Central memory CD4-positive, alpha-beta T cell (primary cell): ENCODE data around the gene RHEBL1.

Experiments used
- DNase-seq: peaks from one replicate; pipeline ENCODE4 v3.0.0; 2022

The RHEBL1 gene

GRCh38 chr12:49018261-49019119 lies 51.3 kb downstream of the RHEBL1 start, which contains the start of gene PRKAG1:
Gene PRKAG1 (minus strand): TSS chr12:49018776. CDS start chr12:49018740, 36 bp downstream.
- peak; percentile 99 for DNase-seq

DNA sequence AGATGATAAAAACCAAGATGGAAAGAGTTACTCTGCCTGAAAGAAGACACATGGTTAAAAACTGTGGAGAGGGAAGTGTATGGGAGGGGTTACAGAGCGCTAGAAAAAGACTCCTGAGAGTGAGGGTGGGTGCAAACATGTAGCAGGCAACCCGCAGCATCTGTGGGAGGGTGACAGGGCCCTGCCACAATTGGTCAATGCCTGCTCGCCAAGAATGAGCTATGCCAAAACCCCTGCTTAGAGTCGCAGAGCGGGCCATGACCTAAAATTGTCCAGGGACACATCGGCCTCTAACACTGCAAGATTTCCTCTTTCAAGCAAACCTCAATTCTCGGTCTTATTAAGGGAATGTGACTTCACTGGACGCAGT lies 51.9 kb downstream of the RHEBL1 start:
- peak; percentile 18 for DNase-seq

- no peak for DNase-seq
Measured at GRCh38 chr12:49015196-49015595, 54.6 kb downstream of the RHEBL1 start.
